Measurements from ENCODE around the gene LATS1. TPM values are rescaled to one million over a fixed set of nuclear protein-coding genes. Genes with fewer than 3 reads are reported as not detected.

Gene LATS1
- total RNA-seq, 1 donor from 2014 or later, result 25.3 TPM

GRCh38 chr6:149727793-149728498, 10.0 kb upstream of the LATS1 start:
- no peak for TF ChIP-seq CTCF (IDR thresholded peaks at IDR 0.05; ENCODE audit: unreplicated experiment)
- Mint-ChIP-seq H3K9me3 (ENCODE audit: unreplicated experiment) (no peaks in the 10 kb centered on the region), H3K27ac (ENCODE audit: unreplicated experiment) (no peak overlapping the region), H3K36me3 (ENCODE audit: low read depth, unreplicated experiment) (peaks cover 16% of the 10 kb centered on the region), H3K4me1 (ENCODE audit: unreplicated experiment) (no peaks in the 10 kb centered on the region), H3K27me3 (ENCODE audit: unreplicated experiment) (no peaks in the 10 kb centered on the region), H3K4me3 (ENCODE audit: unreplicated experiment) (no peak overlapping the region)
- DNase-seq (ENCODE audit: low spot score), result no peak

- Mint-ChIP-seq H3K9me3 (ENCODE audit: unreplicated experiment) (no peaks in the 10 kb centered on the region), H3K4me3 (ENCODE audit: unreplicated experiment) (no peak overlapping the region), H3K27ac (ENCODE audit: unreplicated experiment) (no peak overlapping the region), H3K27me3 (ENCODE audit: unreplicated experiment) (no peaks in the 10 kb centered on the region), H3K36me3 (ENCODE audit: low read depth, unreplicated experiment) (peaks cover 11% of the 10 kb centered on the region), H3K4me1 (ENCODE audit: unreplicated experiment) (no peaks in the 10 kb centered on the region)
- DNase-seq (ENCODE audit: low spot score), result no peak
- TF ChIP-seq CTCF (IDR thresholded peaks at IDR 0.05; ENCODE audit: unreplicated experiment), result no peak
Measured at GRCh38 chr6:149725785-149726184, 7.9 kb upstream of the LATS1 start.

GRCh38 chr6:149723771-149724417, 6.0 kb upstream of the LATS1 start:
- H3K36me3 Mint-ChIP-seq (ENCODE audit: low read depth, unreplicated experiment), result peaks cover 6% of the 10 kb centered on the region
- H3K4me1 Mint-ChIP-seq (ENCODE audit: unreplicated experiment), result no peaks in the 10 kb centered on the region
- no peaks in the 10 kb centered on the region for H3K27me3 Mint-ChIP-seq (ENCODE audit: unreplicated experiment)
- H3K9me3 Mint-ChIP-seq (ENCODE audit: unreplicated experiment), result no peaks in the 10 kb centered on the region
- no peak overlapping the region for H3K4me3 Mint-ChIP-seq (ENCODE audit: unreplicated experiment)
- H3K27ac Mint-ChIP-seq (ENCODE audit: unreplicated experiment), result peak overlapping the region; percentile 20
- peak; percentile 21 for DNase-seq (ENCODE audit: low spot score)
- peak; percentile 47 for TF ChIP-seq CTCF (IDR thresholded peaks at IDR 0.05; ENCODE audit: unreplicated experiment)

GRCh38 chr6:149723262-149723661, 5.4 kb upstream of the LATS1 start:
- no peak overlapping the region for H3K27ac Mint-ChIP-seq (ENCODE audit: unreplicated experiment)
- DNase-seq (ENCODE audit: low spot score), result no peak
- H3K27me3 Mint-ChIP-seq (ENCODE audit: unreplicated experiment), result peaks cover 2% of the 10 kb centered on the region
- peaks cover 3% of the 10 kb centered on the region for H3K4me1 Mint-ChIP-seq (ENCODE audit: unreplicated experiment)
- H3K9me3 Mint-ChIP-seq (ENCODE audit: unreplicated experiment), result no peaks in the 10 kb centered on the region
- H3K36me3 Mint-ChIP-seq (ENCODE audit: low read depth, unreplicated experiment), result no peaks in the 10 kb centered on the region
- no peak overlapping the region for H3K4me3 Mint-ChIP-seq (ENCODE audit: unreplicated experiment)
- no peak for TF ChIP-seq CTCF (IDR thresholded peaks at IDR 0.05; ENCODE audit: unreplicated experiment)

GRCh38 chr6:149719531-149719930, 1.6 kb upstream of the LATS1 start:
- Mint-ChIP-seq H3K27ac (ENCODE audit: unreplicated experiment) (no peak overlapping the region), H3K36me3 (ENCODE audit: low read depth, unreplicated experiment) (no peaks in the 10 kb centered on the region), H3K4me1 (ENCODE audit: unreplicated experiment) (peaks cover 20% of the 10 kb centered on the region), H3K27me3 (ENCODE audit: unreplicated experiment) (peaks cover 8% of the 10 kb centered on the region), H3K9me3 (ENCODE audit: unreplicated experiment) (no peaks in the 10 kb centered on the region), H3K4me3 (ENCODE audit: unreplicated experiment) (no peak overlapping the region)
- no peak for DNase-seq (ENCODE audit: low spot score)
- no peak for TF ChIP-seq CTCF (IDR thresholded peaks at IDR 0.05; ENCODE audit: unreplicated experiment)

All from endothelial cell (in vitro differentiated cells).